HepG2 (cell line): ENCODE measurements around the gene MKS1. TPM values are rescaled to one million over a fixed set of nuclear protein-coding genes. Genes with fewer than 3 reads are reported as not detected.

ENCODE experiments used
- ARHGAP35 ChIP-seq: sonication (generic); formaldehyde crosslinking; IDR thresholded peaks from 2 replicates; pipeline ENCODE4 v1.9.0; 2022; ENCODE audit warnings: mild to moderate bottlenecking, inconsistent platforms, moderate library complexity, missing genetic modification reagents, borderline replicate concordance
- ATF1 ChIP-seq: IDR thresholded peaks from 2 replicates; pipeline ENCODE4 v1.6.1; 2016; ENCODE audit warnings: mild to moderate bottlenecking, control low read depth
- CENPX ChIP-seq: sonication (generic); formaldehyde crosslinking; IDR thresholded peaks from 2 replicates; pipeline ENCODE4 v1.9.0; 2021; ENCODE audit warnings: mild to moderate bottlenecking, missing genetic modification reagents, moderate library complexity
- FOXP1 ChIP-seq, 2 experiments: fragments of 450-650 bp in 1 of 2; IDR thresholded peaks; 2 replicates each; pipeline ENCODE4 v1.6.1; 2017 to 2018; ENCODE audit warnings: antibody characterized with exemption in 1 of 2
- GPN1 ChIP-seq: sonication (generic); formaldehyde crosslinking; IDR thresholded peaks from 2 replicates; pipeline ENCODE4 v1.5.1; 2020; ENCODE audit warnings: missing genetic modification reagents, borderline replicate concordance
- HMG20B ChIP-seq: conservative IDR thresholded peaks from 2 replicates; pipeline ENCODE4 v1.6.1; 2016; ENCODE audit warnings: missing genetic modification reagents, missing compliant biosample characterization
- HMGA1 ChIP-seq: sonication (generic); formaldehyde crosslinking; conservative IDR thresholded peaks from 2 replicates; pipeline ENCODE4 v1.4.0; 2020; ENCODE audit warnings: missing genetic modification reagents
- HNF4G ChIP-seq, 2 experiments: sonication (generic) in 1 of 2; formaldehyde crosslinking in 1 of 2; IDR thresholded peaks; 2 replicates each; pipeline versions ENCODE4 v1.4.0 to v1.6.1; 2011 to 2020; ENCODE audit warnings: borderline replicate concordance in 2 of 2, low read depth in 2 of 2, mild to moderate bottlenecking in 2 of 2, low read length in 1 of 2, missing genetic modification reagents in 1 of 2, moderate library complexity in 1 of 2
- HNRNPK ChIP-seq: fragments of 200-400 bp; formaldehyde crosslinking; IDR thresholded peaks from 2 replicates; pipeline ENCODE4 v1.6.1; 2018; ENCODE audit warnings: low read length, low read depth, moderate library complexity, mild to moderate bottlenecking; ENCODE audit not compliant: poor library complexity, severe bottlenecking
- KDM6A ChIP-seq: IDR thresholded peaks from 2 replicates; pipeline ENCODE4 v1.6.1; 2016; ENCODE audit warnings: low read depth
- MTF1 ChIP-seq: sonication (generic); formaldehyde crosslinking; IDR thresholded peaks from 2 replicates; pipeline ENCODE4 v1.5.0; 2020; ENCODE audit warnings: missing genetic modification reagents
- NFKB2 ChIP-seq: sonication (generic); formaldehyde crosslinking; IDR thresholded peaks from 2 replicates; pipeline ENCODE4 v1.4.0; 2020; ENCODE audit warnings: missing genetic modification reagents, borderline replicate concordance
- PREB ChIP-seq: sonication (generic); formaldehyde crosslinking; IDR thresholded peaks from 2 replicates; pipeline ENCODE4 v1.4.0; 2020; ENCODE audit warnings: missing genetic modification reagents
- RAD21 ChIP-seq: fragments of 450-650 bp; formaldehyde crosslinking; IDR thresholded peaks from 2 replicates; pipeline ENCODE4 v1.5.0; 2020; ENCODE audit warnings: mild to moderate bottlenecking
- ZEB1 ChIP-seq: IDR thresholded peaks from 2 replicates; pipeline ENCODE4 v1.6.1; 2012; ENCODE audit warnings: mild to moderate bottlenecking, low read depth, inconsistent platforms; ENCODE audit not compliant: insufficient replicate concordance
- ZMYM2 ChIP-seq: sonication (generic); formaldehyde crosslinking; IDR thresholded peaks from 2 replicates; pipeline ENCODE4 v1.8.0; 2022; ENCODE audit warnings: mild to moderate bottlenecking, missing genetic modification reagents
- ZNF138 ChIP-seq: sonication (generic); formaldehyde crosslinking; IDR thresholded peaks from 2 replicates; pipeline ENCODE4 v1.5.0; 2020; ENCODE audit warnings: mild to moderate bottlenecking, low read depth, missing genetic modification reagents
- ZNF44 ChIP-seq: sonication (generic); formaldehyde crosslinking; IDR thresholded peaks from 2 replicates; pipeline ENCODE4 v1.5.1; 2020; ENCODE audit warnings: mild to moderate bottlenecking, missing genetic modification reagents
- ZNF556 ChIP-seq: sonication (generic); formaldehyde crosslinking; IDR thresholded peaks from 2 replicates; pipeline ENCODE4 v1.4.0; 2020; ENCODE audit warnings: mild to moderate bottlenecking, missing genetic modification reagents, borderline replicate concordance
- ZNF558 ChIP-seq: sonication (generic); formaldehyde crosslinking; IDR thresholded peaks from 2 replicates; pipeline ENCODE4 v1.9.0; 2022; ENCODE audit warnings: mild to moderate bottlenecking, missing genetic modification reagents, borderline replicate concordance
- ZNF629 ChIP-seq: sonication (generic); formaldehyde crosslinking; conservative IDR thresholded peaks from 2 replicates; pipeline ENCODE4 v1.5.0; 2020; ENCODE audit warnings: missing genetic modification reagents
- ZNF639 ChIP-seq: conservative IDR thresholded peaks from 2 replicates; pipeline ENCODE4 v1.6.1; 2018; ENCODE audit warnings: missing genetic modification reagents
- ZNF749 ChIP-seq: sonication (generic); formaldehyde crosslinking; IDR thresholded peaks from 2 replicates; pipeline ENCODE4 v1.8.0; 2022; ENCODE audit warnings: mild to moderate bottlenecking, missing genetic modification reagents, moderate library complexity, borderline replicate concordance
- ZNF790 ChIP-seq: sonication (generic); formaldehyde crosslinking; IDR thresholded peaks from 2 replicates; pipeline ENCODE4 v1.8.0; 2022; ENCODE audit warnings: missing genetic modification reagents, mild to moderate bottlenecking, borderline replicate concordance
- ZNF883 ChIP-seq: sonication (generic); formaldehyde crosslinking; IDR thresholded peaks from 2 replicates; pipeline ENCODE4 v1.5.1; 2020; ENCODE audit warnings: mild to moderate bottlenecking, missing genetic modification reagents; ENCODE audit errors: not compliant biosample characterization
- polyA plus RNA-seq, 8 experiments: library from polyadenylated mRNA; depleted of rRNA in 3 of 8; stranded (reverse) in 7 of 8; unstranded in 1 of 8; fragments of >200 nt; fragmentation: Illumina TruSeq in 4 of 8; extraction: Trizol in 4 of 8; gene quantifications; 2 replicates each; pipeline versions ENCODE4 v1.2.1 to v1.2.3, GENCODE V29; 2011 to 2016; ENCODE audit warnings: low read depth in 4 of 8, missing spikeins in 1 of 8, mixed read lengths in 1 of 8; ENCODE audit not compliant: insufficient read depth in 1 of 8
- total RNA-seq, 5 experiments: library from RNA; depleted of rRNA; stranded (reverse); fragments of >200 nt; fragmentation: Illumina TruSeq; extraction: Trizol; gene quantifications; 2 replicates each; pipeline ENCODE4 v1.2.3, GENCODE V29; 2016; ENCODE audit warnings: low read depth in 1 of 5
- TF ChIP-seq, protein P1 (sequence below): sonication (generic); formaldehyde crosslinking; IDR thresholded peaks from 2 replicates; pipeline ENCODE4 v1.4.0; 2020; ENCODE audit warnings: mild to moderate bottlenecking, missing genetic modification reagents
- TF ChIP-seq, protein P2 (sequence below): sonication (generic); formaldehyde crosslinking; conservative IDR thresholded peaks from 2 replicates; pipeline ENCODE4 v1.8.0; 2022; ENCODE audit warnings: missing genetic modification reagents

MKS1 gene
- total and polyA plus RNA-seq, 2 of the 13 experiments (the other 11 are each of a cell fraction or from before 2014, with no cell fraction given), result 16.1 to 26.3 TPM

- TF ChIP-seq, protein P1, sequence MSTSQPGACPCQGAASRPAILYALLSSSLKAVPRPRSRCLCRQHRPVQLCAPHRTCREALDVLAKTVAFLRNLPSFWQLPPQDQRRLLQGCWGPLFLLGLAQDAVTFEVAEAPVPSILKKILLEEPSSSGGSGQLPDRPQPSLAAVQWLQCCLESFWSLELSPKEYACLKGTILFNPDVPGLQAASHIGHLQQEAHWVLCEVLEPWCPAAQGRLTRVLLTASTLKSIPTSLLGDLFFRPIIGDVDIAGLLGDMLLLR, result no peak
- TF ChIP-seq HMGA1 (CRISPR knock-in tag), result no peak
- TF ChIP-seq CENPX, result no peak
- no peak for TF ChIP-seq KDM6A
- no peak for TF ChIP-seq HNRNPK
- TF ChIP-seq PREB (CRISPR knock-in tag), result no peak
- TF ChIP-seq ZNF44, result no peak
- TF ChIP-seq ZNF639, result no peak
- no peak for TF ChIP-seq NFKB2
- TF ChIP-seq ZEB1, result no peak
- TF ChIP-seq ZNF556 (CRISPR knock-in tag), result no peak
- no peak for TF ChIP-seq ZNF790 (CRISPR knock-in tag)
- TF ChIP-seq ZNF558 (CRISPR knock-in tag), result no peak
- TF ChIP-seq GPN1 (CRISPR knock-in tag), result no peak
- TF ChIP-seq ZMYM2 (CRISPR knock-in tag), result no peak
- TF ChIP-seq ARHGAP35 (CRISPR knock-in tag), result no peak
- no peak for TF ChIP-seq ZNF883
- no peak for TF ChIP-seq RAD21
- TF ChIP-seq FOXP1 (IDR thresholded peaks at IDR 0.05), result no peak
- TF ChIP-seq FOXP1 (CRISPR knock-in tag; IDR thresholded peaks at IDR 0.05), result no peak
- TF ChIP-seq ZNF749 (CRISPR knock-in tag), result no peak
- TF ChIP-seq ATF1 (CRISPR knock-in tag), result no peak
- peak; percentile 51 for TF ChIP-seq HNF4G (IDR thresholded peaks at IDR 0.05; ENCODE audit: borderline replicate concordance, low read depth, low read length)
- no peak for TF ChIP-seq HNF4G (CRISPR knock-in tag; IDR thresholded peaks at IDR 0.05; ENCODE audit: borderline replicate concordance, low read depth)
- TF ChIP-seq, protein P2, sequence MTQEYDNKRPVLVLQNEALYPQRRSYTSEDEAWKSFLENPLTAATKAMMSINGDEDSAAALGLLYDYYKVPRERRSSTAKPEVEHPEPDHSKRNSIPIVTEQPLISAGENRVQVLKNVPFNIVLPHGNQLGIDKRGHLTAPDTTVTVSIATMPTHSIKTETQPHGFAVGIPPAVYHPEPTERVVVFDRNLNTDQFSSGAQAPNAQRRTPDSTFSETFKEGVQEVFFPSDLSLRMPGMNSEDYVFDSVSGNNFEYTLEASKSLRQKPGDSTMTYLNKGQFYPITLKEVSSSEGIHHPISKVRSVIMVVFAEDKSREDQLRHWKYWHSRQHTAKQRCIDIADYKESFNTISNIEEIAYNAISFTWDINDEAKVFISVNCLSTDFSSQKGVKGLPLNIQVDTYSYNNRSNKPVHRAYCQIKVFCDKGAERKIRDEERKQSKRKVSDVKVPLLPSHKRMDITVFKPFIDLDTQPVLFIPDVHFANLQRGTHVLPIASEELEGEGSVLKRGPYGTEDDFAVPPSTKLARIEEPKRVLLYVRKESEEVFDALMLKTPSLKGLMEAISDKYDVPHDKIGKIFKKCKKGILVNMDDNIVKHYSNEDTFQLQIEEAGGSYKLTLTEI (CRISPR knock-in tag), result no peak
- no peak for TF ChIP-seq MTF1 (CRISPR knock-in tag)
- peak; percentile 27; the same call in 1 of the 2 replicates for TF ChIP-seq HMG20B
- no peak for TF ChIP-seq ZNF138 (CRISPR knock-in tag)
- no peak for TF ChIP-seq ZNF629 (CRISPR knock-in tag)
Observed at GRCh38 chr17:58250344-58251011, 31.4 kb upstream of the MKS1 start (continued).
